ENCODE measurements around the gene FAM228B. TPM values are rescaled to one million over a fixed set of nuclear protein-coding genes. Genes with fewer than 3 reads are reported as not detected.
"Not testable (repeated sequence)": the region's sequence is repeated elsewhere in the genome, so short reads cannot be mapped to it uniquely, and the experiment has no call there.

The FAM228B gene
- total and polyA plus RNA-seq, 2 donors (not counting 1 experiment from before 2014, with no cell fraction given), result 9.8 to 47.2 TPM

DNA sequence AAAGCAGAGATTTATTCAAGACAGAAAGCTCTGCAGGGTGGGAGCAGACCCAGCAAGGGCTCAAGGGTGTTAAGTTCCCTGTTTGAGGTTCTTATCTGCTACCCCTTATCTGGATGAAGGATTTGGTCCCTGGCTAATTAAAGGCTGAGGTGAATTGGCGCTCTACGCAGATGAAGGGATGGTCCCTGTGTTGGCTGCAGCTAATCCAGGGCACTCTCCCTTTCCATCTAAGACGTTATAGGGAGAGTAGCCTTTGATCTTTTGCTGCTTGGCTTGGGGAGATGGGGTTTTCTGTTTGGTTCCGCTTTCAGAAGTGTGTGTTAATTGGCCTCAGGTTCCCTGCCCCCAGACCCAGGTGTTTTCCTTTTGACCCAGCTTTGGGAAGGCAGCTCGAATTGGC lies 68.6 kb downstream of the FAM228B start:
- Histone ChIP-seq H3K79me2 (ENCODE audit: control insufficient read depth, insufficient read depth, low read length) (no peaks in the 10 kb centered on the region), H4K20me1 (ENCODE audit: control insufficient read depth, insufficient read depth, low read length, poor library complexity, severe bottlenecking) (no peaks in the 10 kb centered on the region), H3K4me1 (ENCODE audit: control insufficient read depth in 2 of 2, insufficient read depth in 2 of 2, low read length in 2 of 2) (no peaks in the 10 kb centered on the region), H3K27ac (ENCODE audit: low read length in 2 of 2) (no peak overlapping the region), H2AFZ (ENCODE audit: insufficient read depth, low read depth, low read length, poor library complexity, severe bottlenecking) (no peak overlapping the region), H3K9ac (ENCODE audit: low read length) (no peak overlapping the region), H3K27me3 (replicated peaks in 1 of 4; ENCODE audit: control extremely low read depth in 1 of 4, control insufficient read depth in 3 of 4, insufficient read depth in 4 of 4, low read length in 3 of 4) (no peaks in the 10 kb centered on the region), H3K36me3 (replicated peaks in 1 of 2; ENCODE audit: control extremely low read depth in 1 of 2, control insufficient read depth in 1 of 2, extremely low read depth in 1 of 2, insufficient read depth in 2 of 2, low read length in 1 of 2) (no peaks in the 10 kb centered on the region), H3K9me3 (ENCODE audit: control extremely low read depth in 1 of 3, control insufficient read depth in 2 of 3, insufficient read depth in 1 of 3, low read length in 2 of 3) (no peaks in the 10 kb centered on the region), H3K4me3 (ENCODE audit: control extremely low read depth in 1 of 5, extremely low read depth in 1 of 5, insufficient read depth in 1 of 5, low read depth in 2 of 5, low read length in 4 of 5) (no peak overlapping the region), H3K4me2 (replicated peaks; ENCODE audit: low read depth, low read length, poor library complexity, severe bottlenecking) (no peak overlapping the region)
- ATAC-seq (ENCODE audit: low read depth), result no peak
- no peak for DNase-seq
- Mint-ChIP-seq H3K27ac (no peak overlapping the region), H3K4me1 (no peaks in the 10 kb centered on the region), H3K9me3 (ENCODE audit: insufficient read depth) (peaks cover 7% of the 10 kb centered on the region), H3K27me3 (no peaks in the 10 kb centered on the region), H3K4me3 (no peak overlapping the region)
- CTCF ChIA-PET, result interaction anchor here (1.2 kb wide), 1 partner anchor 30 kb away, joined by 3 read pairs; no protein-coding TSS in a partner anchor
- POLR2A ChIA-PET, result no interaction called here
- WGBS (ENCODE audit: insufficient coverage), result 83% methylated on average over 4 of the region's 5 CpGs
- intact Hi-C loops (cut with micrococcal nuclease), result no loop called here
- TF ChIP-seq EZH2 (IDR thresholded peaks at IDR 0.05; ENCODE audit: borderline replicate concordance, insufficient read depth, low read depth, low read length, poor library complexity, severe bottlenecking), result no peak
- TF ChIP-seq, protein P1, sequence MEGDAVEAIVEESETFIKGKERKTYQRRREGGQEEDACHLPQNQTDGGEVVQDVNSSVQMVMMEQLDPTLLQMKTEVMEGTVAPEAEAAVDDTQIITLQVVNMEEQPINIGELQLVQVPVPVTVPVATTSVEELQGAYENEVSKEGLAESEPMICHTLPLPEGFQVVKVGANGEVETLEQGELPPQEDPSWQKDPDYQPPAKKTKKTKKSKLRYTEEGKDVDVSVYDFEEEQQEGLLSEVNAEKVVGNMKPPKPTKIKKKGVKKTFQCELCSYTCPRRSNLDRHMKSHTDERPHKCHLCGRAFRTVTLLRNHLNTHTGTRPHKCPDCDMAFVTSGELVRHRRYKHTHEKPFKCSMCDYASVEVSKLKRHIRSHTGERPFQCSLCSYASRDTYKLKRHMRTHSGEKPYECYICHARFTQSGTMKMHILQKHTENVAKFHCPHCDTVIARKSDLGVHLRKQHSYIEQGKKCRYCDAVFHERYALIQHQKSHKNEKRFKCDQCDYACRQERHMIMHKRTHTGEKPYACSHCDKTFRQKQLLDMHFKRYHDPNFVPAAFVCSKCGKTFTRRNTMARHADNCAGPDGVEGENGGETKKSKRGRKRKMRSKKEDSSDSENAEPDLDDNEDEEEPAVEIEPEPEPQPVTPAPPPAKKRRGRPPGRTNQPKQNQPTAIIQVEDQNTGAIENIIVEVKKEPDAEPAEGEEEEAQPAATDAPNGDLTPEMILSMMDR (IDR thresholded peaks at IDR 0.05), result no peak

DNA sequence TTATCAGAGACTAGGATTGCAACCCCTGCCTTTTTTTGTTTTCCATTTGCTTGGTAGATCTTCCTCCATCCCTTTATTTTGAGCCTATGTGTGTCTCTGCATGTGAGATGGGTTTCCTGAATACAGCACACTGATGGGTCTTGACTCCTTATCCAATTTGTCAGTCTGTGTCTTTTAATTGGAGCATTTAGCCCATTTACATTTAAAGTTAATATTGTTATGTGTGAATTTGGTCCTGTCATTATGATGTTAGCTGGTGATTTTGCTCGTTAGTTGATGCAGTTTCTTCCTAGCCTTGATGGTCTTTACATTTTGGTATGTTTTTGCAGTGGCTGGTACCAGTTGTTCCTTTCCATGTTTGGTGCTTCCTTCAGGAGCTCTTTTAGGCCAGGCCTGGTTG lies 73.9 kb downstream of the FAM228B start:
- intact Hi-C loops (cut with micrococcal nuclease); H3K27ac Mint-ChIP-seq; H3K27me3 ChIP-seq (replicated peaks in 1 of 4; ENCODE audit: control extremely low read depth in 1 of 4, control insufficient read depth in 3 of 4, insufficient read depth in 4 of 4, low read length in 3 of 4); H2AFZ ChIP-seq (ENCODE audit: insufficient read depth, low read depth, low read length, poor library complexity, severe bottlenecking); H3K4me3 ChIP-seq (ENCODE audit: control extremely low read depth in 1 of 5, extremely low read depth in 1 of 5, insufficient read depth in 1 of 5, low read depth in 2 of 5, low read length in 4 of 5); H3K79me2 ChIP-seq (ENCODE audit: control insufficient read depth, insufficient read depth, low read length); POLR2A ChIA-PET; H4K20me1 ChIP-seq (ENCODE audit: control insufficient read depth, insufficient read depth, low read length, poor library complexity, severe bottlenecking); H3K9me3 Mint-ChIP-seq (ENCODE audit: insufficient read depth); H3K27me3 Mint-ChIP-seq; H3K27ac ChIP-seq (ENCODE audit: low read length in 2 of 2); H3K4me1 Mint-ChIP-seq; H3K9me3 ChIP-seq (ENCODE audit: control extremely low read depth in 1 of 3, control insufficient read depth in 2 of 3, insufficient read depth in 1 of 3, low read length in 2 of 3); H3K4me2 ChIP-seq (replicated peaks; ENCODE audit: low read depth, low read length, poor library complexity, severe bottlenecking); ATAC-seq (ENCODE audit: low read depth); H3K9ac ChIP-seq (ENCODE audit: low read length); H3K36me3 ChIP-seq (replicated peaks in 1 of 2; ENCODE audit: control extremely low read depth in 1 of 2, control insufficient read depth in 1 of 2, extremely low read depth in 1 of 2, insufficient read depth in 2 of 2, low read length in 1 of 2); DNase-seq; CTCF ChIA-PET; H3K4me1 ChIP-seq (ENCODE audit: control insufficient read depth in 2 of 2, insufficient read depth in 2 of 2, low read length in 2 of 2); H3K4me3 Mint-ChIP-seq: not testable (repeated sequence)
- WGBS (ENCODE audit: insufficient coverage), result no CpG with 5 or more reads among the region's 1 CpG

Measured in B cell (primary cell).